Limb (tissue), 2 donors: Measurements from ENCODE around the gene SMIM8.

ENCODE experiments used
- DNase-seq, 2 donors: peaks; one replicate each; pipeline ENCODE4 v3.0.0-alpha.2; 2016; ENCODE audit errors: extremely low spot score in 2 of 2

SMIM8 gene

DNA sequence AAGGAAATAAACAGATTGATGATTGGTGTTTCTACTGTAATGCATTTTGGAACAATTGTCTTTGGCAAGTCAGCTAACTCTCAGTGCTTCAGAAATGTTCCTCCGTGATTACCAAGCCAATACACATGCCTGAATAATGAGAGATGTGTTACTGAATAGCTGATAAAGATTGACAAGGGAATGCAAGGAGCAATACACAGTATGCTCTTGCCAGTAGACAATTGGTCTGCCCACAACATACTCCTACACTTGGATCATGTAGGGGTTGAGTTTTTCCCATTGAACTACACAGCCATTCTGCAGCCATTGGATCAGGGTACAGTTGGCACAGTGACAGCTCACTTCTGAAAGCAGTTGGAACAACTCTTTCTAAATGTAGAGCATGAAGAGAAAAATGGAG, 12.3 kb downstream of the SMIM8 start:
- DNase-seq = no peak

GRCh38 chr6:87336367-87336766, 14.0 kb downstream of the SMIM8 start:
- DNase-seq = no peak

DNA sequence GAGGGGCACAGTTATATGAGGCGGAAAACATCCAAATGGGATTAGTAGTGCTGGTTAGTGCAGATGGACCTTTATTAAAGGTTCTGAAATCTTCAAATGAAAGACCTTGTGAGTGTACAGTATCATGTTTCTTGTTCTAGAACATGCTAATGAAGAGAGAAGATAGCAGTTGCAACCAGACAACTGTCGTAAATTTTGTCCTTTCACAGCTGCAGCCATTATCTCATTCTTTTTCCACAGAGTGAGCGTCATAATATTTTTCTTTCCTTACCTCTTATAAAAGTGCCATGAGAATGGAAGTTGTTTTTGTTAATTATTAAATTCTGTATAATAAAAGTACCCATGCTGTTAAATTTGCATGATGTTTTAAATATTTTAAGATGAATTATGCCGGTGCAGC, 17.8 kb downstream of the SMIM8 start:
- no peak for DNase-seq

GRCh38 chr6:87341158-87341557, 18.8 kb downstream of the SMIM8 start:
- no peak for DNase-seq

GRCh38 chr6:87341899-87342298, 19.5 kb downstream of the SMIM8 start:
- DNase-seq = no peak

- no peak for DNase-seq
Measured at GRCh38 chr6:87342829-87343228, 20.4 kb downstream of the SMIM8 start.

- DNase-seq = no peak
Measured at GRCh38 chr6:87344731-87345130, 22.3 kb downstream of the SMIM8 start, which contains the start of gene C6orf163. TSS of gene C6orf163 (plus strand) at chr6:87344813. CDS start at chr6:87345100, 287 bp downstream.

DNA sequence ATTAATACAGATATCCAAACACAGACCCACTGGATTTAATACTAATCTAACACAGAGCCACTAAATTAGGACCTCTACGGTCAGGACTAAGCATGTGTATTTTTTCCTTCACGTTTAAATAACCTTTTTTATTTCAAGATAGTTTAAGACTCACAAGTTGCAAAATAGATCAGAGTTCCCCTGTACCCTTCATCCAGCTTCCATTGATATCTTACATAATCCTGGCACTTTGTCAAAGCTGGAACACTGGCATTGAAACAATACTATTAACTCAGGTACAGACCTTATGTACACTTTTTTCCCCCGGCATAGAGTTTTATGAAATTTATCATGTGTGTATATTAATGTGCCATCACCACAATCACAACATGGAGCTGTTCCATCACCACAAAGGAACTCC, 24.3 kb downstream of the SMIM8 start:
- no peak for DNase-seq

DNA sequence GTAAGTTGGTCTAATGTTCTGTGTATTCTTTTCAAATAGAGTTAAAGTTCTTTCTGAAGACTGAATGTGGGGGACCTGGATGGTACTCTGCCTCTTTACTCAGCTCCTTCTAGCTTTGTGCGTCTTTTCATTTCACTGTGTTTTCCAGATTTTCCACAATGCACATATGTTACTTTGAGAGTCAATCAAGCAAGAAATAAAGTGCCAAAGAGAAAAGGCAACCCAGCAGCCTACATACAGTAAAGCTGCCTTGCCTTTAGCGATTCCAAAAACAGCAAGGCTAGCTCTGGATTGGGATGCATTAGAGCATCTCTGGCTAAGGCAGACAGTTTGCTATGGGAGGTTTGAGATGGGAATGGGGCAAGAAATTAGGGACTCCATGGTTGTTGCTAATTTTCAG, 27.5 kb downstream of the SMIM8 start:
- DNase-seq = no peak

DNA sequence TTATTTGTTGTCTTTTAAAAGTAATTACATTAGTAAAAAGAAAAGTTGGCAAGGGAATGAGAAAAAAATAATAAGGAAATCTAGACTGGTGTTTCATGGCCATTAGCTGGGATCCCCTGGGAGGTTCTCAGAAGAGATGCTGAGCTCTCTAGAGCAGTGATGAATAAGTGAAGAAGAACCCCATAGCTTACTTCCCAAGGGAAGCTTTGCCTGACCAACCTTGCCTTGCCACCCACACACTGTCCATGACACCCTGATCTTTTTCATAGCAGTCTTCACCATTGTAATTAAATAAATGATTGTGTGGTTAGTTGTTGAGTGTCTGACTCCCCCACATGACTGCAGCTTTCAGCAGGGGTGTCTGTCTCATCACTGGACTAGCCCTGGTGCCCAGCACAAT, 28.1 kb downstream of the SMIM8 start:
- no peak for DNase-seq

DNA sequence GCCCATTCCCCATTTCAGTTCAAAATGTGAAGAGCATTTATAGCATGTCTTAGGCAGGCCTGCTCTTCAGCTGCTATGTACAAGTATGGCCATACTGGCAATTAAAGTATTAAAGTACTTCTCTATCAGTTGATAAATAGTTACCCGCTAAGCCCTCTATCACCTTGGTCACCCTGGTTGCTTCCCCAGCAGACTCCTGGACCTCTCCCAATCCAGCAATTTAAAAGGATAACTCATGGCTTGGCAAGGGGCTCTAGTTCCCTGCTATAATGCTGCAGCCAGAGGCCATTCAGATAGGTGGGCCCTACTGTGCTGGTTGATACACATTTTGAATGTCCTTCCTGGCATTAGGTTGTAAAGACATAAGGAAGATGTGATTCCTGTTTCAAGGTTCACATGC, 29.2 kb downstream of the SMIM8 start:
- DNase-seq = no peak

DNA sequence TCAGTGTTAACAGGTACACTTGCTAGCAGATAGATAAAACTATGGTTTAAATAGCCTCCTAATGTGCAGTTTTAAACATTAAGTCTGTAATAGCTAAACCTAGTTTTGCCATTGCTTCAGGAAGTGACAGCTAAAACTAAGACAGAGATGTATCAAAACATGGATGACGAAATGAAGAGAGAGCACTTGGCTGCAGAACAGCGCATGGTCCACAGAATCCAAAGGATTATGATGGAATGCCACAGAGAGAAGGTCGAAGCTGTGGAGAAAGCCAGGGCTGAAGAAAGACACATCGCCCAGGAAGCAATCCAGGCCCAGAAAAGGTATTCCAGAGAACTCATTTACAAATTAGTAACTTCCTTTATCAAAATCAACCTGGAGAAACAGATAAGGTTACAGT, 33.8 kb downstream of the SMIM8 start:
- no peak for DNase-seq

DNA sequence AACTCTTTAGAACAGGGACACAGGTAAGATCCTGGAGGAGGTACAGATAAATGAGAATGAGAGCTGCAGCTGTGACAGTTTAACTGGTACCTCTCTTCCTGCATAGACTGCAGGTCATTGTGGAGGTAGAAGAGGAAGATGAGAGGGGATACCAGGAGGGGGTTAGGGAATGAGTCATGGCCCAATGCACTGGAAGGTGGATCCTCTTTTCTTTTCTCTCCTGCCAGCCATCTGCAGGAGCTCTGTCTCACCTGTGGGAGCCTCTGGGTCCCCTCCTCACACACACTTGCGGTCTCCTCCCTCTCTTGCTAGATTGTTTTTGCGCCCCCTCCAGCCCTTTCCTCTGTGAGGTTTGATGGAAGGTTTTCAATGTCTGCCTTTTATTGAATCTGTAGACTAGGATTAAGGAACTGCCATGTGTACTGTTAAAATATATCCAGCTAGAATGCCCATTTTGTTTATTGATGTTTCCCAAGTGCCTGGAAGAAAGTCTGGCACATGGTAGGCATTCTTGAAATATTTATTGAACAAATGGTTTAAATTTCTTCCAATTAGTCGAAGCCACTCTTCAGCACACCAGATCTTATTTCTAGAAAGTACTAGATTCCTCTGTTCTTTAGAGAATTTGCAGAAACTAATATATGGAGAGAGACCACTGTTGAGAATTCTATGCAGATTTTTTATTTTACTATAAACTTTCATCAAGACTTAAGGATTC, 35.2 kb downstream of the SMIM8 start:
- DNase-seq = no peak

- DNase-seq = no peak
Measured at GRCh38 chr6:87364602-87365252, 42.3 kb downstream of the SMIM8 start.

DNA sequence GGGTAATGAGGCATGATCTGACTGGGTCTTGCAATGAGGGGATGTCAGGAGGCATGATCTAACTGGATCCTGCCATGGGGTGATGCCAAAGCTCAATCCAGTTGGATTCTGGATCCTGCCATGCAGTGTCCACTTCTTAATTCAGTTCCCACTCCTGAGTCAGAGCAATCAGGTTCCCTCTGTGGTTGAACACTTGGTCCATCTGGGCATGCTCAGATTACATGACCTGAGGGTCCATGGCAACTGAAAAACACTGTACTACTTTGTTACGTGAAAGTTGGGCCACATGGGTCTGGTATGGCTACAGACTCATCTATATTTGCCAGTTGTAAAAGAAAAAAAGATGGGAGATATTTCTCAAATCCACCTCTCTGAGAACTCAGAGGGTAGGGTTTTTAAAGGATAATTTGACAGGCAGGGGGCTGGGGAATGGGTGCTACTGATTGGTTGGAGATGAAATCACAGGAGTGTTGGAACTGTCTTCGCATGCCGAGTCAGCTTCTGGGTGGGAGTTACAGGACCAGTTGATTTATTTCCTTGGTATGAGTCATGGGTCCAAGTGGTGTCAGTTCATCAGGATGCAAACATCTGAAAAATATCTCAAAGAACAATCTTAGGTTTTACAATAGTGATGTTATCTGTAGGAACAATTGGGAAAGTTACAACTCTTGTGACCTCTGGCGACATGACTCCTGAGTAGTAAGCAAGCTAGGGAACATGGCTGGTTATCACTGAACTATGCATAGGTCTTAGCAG, 43.9 kb downstream of the SMIM8 start:
- DNase-seq = no peak

- DNase-seq = no peak
Measured at GRCh38 chr6:87366899-87367298, 44.5 kb downstream of the SMIM8 start.

GRCh38 chr6:87373377-87373776, 51.0 kb downstream of the SMIM8 start:
- DNase-seq = no peak

DNA sequence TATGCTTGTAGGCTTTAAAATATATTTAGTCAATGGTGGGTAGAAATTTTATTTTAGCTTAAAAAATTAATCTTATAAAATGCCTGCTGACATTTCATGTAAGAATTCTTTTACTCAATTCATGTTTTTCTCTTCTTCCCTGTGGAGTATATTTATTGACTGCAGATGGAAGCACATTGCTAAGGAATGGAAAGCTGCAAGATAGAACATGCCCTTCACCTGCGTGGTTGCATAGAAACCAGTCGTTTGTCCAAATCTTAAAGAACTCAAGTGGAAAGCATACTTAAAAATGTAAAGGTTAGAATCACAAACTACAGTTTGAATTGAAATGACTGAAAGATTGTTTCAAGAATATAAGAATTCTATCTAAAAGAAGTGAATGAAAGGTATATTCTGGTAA, 52.9 kb downstream of the SMIM8 start:
- DNase-seq = no peak

DNA sequence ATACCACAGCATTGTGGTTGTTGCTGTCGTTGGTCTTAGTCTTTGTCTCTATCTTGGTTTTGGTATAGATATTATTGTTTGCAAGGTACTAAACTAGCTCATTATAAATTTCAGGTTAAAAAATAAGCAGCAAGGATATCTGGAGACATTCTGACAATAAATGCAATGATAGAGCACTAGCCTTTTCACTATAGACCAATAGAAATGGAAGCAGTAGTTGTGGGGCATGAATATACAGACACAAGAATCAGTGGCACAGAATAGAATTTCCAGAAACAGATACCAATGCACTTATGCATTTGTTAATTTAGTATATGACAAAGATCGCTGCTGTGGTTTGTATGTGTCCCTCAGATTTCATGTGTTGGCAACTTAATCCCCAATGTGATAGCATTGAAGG, 54.3 kb downstream of the SMIM8 start:
- DNase-seq = no peak

GRCh38 chr6:87378947-87379346, 56.6 kb downstream of the SMIM8 start:
- DNase-seq = no peak

DNA sequence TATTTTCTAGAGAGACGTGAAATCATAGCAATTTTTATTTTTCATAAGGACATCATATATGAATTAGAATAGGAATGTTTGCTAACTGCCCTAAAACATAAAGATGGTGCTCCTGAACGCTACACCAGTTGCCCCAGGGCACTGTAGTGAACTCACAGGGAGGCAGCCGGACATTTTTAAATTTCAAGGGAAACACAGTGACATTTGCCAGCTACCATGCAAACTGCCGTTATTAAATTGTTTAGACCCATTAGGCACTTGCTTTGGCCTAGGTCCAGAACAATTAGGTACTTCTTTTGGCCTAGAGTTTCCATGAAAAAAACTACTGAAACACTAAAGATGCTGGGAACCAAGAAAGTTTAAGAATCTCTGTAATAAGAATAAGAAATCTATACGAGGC, 60.5 kb downstream of the SMIM8 start:
- no peak for DNase-seq

DNA sequence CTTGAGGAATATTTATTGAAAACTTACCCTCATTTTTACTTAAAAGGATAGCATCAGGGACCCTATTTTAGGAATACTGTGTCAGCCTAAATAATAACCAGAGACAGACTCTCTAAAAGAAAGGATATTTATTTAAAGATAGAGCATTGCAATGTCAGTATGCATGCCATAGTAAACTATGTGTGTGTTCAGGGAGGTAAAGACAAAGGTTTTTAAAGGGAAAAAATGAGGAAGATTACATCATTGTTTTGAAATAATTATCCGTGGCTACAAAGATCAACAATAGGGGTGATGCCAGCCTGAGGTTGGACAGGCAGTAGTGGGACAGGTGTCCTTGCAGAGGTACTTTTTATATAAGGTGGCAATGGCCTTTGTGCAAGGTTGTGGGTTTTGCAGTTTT, 61.6 kb downstream of the SMIM8 start:
- no peak for DNase-seq

GRCh38 chr6:87384449-87384848, 62.1 kb downstream of the SMIM8 start:
- DNase-seq = no peak
